Activated CD8-positive, alpha-beta T cell treated with anti-CD3 and anti-CD28 coated beads, Interleukin-2, amount 10 ng/mL, durations not matched to agents 7 days and 5 days (primary cell): ENCODE results near the gene ITGB1. TPM values are rescaled to one million over a fixed set of nuclear protein-coding genes. Genes with fewer than 3 reads are reported as not detected.
A peak's percentile ranks its signal among the peaks of the same experiment; 100 is the strongest.

Source experiments
- ATAC-seq: fragments of 150-1000 bp; cut with Tn5 transposase; one replicate; pipeline ENCODE4 v1.10.0; 2021; ENCODE audit warnings: moderate library complexity
- CTCF ChIA-PET: fragments of 350-600 bp; sonication (Branson Sonifier 250); formaldehyde crosslinking; loops from one replicate; lab custom pipeline; 2021; ENCODE audit warnings: antibody characterized with exemption; lab: Charles Lee
- POLR2A ChIA-PET: fragments of 350-600 bp; sonication (Branson Sonifier 250); formaldehyde crosslinking; loops from one replicate; lab custom pipeline; 2021; ENCODE audit warnings: antibody characterized with exemption; lab: Charles Lee
- DNase-seq: peaks from one replicate; pipeline ENCODE4 v3.0.0-alpha.2; 2020
- H3K27ac Mint-ChIP-seq: one replicate; pipeline ENCODE4 v1.8.0; 2021; ENCODE audit warnings: mild to moderate bottlenecking, mixed read lengths
- H3K27me3 Mint-ChIP-seq: one replicate; pipeline ENCODE4 v1.8.0; 2021; ENCODE audit warnings: low read depth, mixed read lengths
- H3K36me3 Mint-ChIP-seq: one replicate; pipeline ENCODE4 v1.8.0; 2021; ENCODE audit warnings: low read depth, mixed read lengths
- H3K4me1 Mint-ChIP-seq: one replicate; pipeline ENCODE4 v1.8.0; 2021; ENCODE audit warnings: low read depth, mixed read lengths
- H3K4me3 Mint-ChIP-seq: one replicate; pipeline ENCODE4 v1.8.0; 2021; ENCODE audit warnings: mild to moderate bottlenecking, mixed read lengths
- H3K9me3 Mint-ChIP-seq: one replicate; pipeline ENCODE4 v1.8.0; 2022; ENCODE audit warnings: mixed read lengths; ENCODE audit not compliant: insufficient read depth
- total RNA-seq, 2 experiments: library from RNA; stranded (reverse); gene quantifications; one replicate each; pipeline ENCODE4 v1.2.3, GENCODE V29; 2021

The ITGB1 gene
- total RNA-seq, 2 experiments from 2014 or later = 35.0 to 40.2 TPM

DNA sequence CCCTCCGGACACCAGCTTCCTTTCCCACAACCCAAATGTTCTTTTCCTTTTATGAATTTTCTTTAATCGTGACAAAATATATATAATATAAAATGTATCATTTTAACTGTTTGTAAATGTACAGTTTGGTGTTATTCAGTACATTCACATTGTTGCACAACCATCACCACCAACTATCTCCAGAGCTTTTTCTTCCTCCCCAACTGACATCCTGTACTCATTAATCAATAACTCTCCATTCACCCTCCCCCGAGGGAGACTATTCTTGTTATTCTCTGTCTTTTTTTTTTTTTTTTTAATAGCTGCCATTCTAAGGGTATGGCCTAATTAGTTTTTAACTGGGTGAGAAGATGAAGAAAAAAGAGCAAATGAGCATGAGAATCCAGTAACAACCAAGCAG is 30.6 kb upstream of the ITGB1 start:
- no peak for ATAC-seq
- Mint-ChIP-seq H3K4me3 (no peak overlapping the region), H3K27me3 (peaks cover 4% of the 10 kb centered on the region), H3K4me1 (no peaks in the 10 kb centered on the region), H3K9me3 (no peaks in the 10 kb centered on the region), H3K36me3 (no peaks in the 10 kb centered on the region), H3K27ac (no peak overlapping the region)
- POLR2A ChIA-PET = no interaction called here
- CTCF ChIA-PET = interaction anchor here (1.2 kb wide), 1 partner anchor 21 kb away, joined by 4 read pairs; no protein-coding TSS in a partner anchor
- DNase-seq = no peak

DNA sequence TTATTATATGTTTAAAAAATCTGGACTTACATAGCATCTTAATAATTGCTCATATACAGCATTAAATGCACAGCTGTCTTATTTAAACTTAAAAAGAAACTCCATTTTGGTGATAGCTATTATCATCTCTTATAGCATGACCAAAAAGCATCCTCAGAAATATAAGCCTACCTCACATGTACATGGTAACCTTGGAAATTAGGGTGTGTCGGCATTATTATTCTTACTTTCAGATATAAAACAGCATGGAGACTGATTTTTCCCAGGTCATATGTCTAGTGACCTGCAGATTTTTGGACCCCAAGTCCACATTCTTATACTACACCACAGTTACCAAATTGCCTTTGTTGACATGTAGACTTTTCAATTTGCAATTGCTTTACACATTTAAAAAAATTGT is 29.1 kb upstream of the ITGB1 start:
- CTCF ChIA-PET = no interaction called here
- ATAC-seq (no peak), DNase-seq (no peak)
- no peak overlapping the region for H3K4me3 Mint-ChIP-seq
- H3K4me1 Mint-ChIP-seq = peaks cover 14% of the 10 kb centered on the region
- no peaks in the 10 kb centered on the region for H3K9me3 Mint-ChIP-seq
- POLR2A ChIA-PET = no interaction called here
- peaks cover 4% of the 10 kb centered on the region for H3K27me3 Mint-ChIP-seq
- H3K27ac Mint-ChIP-seq = no peak overlapping the region
- no peaks in the 10 kb centered on the region for H3K36me3 Mint-ChIP-seq

DNA sequence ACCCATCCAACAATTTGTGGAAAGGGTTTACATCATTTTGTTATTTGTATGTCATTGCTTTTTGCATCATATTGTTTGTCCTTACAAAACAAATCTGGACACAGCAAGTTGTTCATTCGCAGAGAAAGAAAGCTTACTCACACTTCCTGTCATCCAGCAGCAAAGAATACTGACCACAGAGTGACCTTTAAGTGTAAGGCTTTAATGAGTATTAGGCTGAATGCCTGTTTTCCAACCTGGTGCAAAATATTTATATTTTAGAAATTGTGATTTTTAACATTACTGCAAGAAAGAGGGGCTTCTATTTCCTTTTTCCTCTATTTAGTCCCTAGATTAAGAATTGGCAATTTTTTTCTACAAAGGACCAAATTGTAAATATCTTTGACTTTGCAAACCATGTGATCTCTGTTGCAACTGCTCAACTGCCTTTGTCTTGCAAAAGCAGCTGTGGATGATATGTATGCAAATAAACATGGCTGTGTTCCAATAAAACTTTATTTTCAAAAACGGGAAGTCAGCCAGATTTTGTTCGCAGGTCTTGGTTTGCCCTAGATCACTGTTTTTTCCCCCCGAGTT is 27.8 kb upstream of the ITGB1 start:
- ChIA-PET CTCF (interaction anchor here (0.6 to 1.6 kb wide), 2 partner anchors 23 to 207 kb away, joined by 3 to 7 read pairs; no protein-coding TSS in a partner anchor), POLR2A (no interaction called here)
- DNase-seq (no peak), ATAC-seq (no peak)
- Mint-ChIP-seq H3K27me3 (peaks cover 3% of the 10 kb centered on the region), H3K27ac (no peak overlapping the region), H3K4me3 (no peak overlapping the region), H3K36me3 (no peaks in the 10 kb centered on the region), H3K4me1 (peaks cover 27% of the 10 kb centered on the region), H3K9me3 (no peaks in the 10 kb centered on the region)

DNA sequence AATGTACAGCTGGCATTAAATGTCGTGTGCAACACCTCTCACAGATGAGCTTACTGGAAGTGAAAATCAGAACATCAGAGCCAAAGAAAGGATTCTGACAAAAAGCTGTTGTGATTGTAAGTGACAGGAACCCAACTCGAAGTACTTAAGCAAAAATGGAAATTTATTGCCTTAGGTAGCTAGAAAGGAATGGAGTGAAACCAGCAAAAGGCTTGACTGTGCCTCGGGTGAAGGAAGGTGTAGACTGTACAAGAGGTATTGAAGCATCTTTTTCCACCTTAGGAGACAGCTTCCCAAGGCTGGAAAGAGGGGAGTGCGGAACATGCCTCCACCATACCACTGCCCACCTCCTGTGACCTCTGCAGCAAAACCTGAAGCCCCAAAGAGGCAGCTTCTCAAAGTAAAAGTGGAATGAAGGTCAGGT is 27.3 kb upstream of the ITGB1 start:
- ChIA-PET POLR2A (no interaction called here), CTCF (interaction anchor here (0.6 to 1.6 kb wide), 2 partner anchors 23 to 208 kb away, joined by 3 to 7 read pairs; no protein-coding TSS in a partner anchor)
- no peak overlapping the region for H3K27ac Mint-ChIP-seq
- no peaks in the 10 kb centered on the region for H3K36me3 Mint-ChIP-seq
- ATAC-seq (no peak), DNase-seq (no peak)
- H3K4me1 Mint-ChIP-seq = peaks cover 32% of the 10 kb centered on the region
- H3K4me3 Mint-ChIP-seq = no peak overlapping the region
- H3K9me3 Mint-ChIP-seq = no peaks in the 10 kb centered on the region
- no peaks in the 10 kb centered on the region for H3K27me3 Mint-ChIP-seq

DNA sequence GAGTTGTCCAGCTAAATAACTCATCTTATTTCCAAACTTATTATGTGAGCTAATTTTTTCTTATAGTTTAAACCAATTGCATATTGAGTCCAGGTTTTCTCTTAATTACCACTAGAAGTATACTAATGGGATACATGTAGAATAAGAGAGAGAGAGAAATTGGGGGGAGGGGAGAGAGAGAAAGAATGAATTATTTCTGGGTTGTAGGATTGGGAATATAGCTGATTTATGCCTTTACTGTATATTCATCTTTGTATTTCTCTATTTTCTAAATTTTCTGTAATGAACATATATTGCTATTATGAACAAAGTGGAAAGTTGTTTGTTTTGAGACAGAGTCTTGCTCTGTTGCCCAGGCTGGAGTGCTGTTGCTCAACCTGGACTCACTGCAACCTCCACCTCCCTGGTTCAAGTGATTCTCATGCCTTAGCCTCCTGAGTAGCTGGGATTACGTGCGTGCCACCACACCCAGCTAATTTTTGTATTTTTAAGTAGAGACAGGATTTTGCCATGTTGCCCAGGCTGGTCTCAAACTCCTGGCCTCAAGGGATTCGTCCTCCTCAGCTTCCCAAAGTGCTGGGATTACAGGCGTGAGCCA is 26.1 kb upstream of the ITGB1 start:
- DNase-seq = no peak
- no peak overlapping the region for H3K4me3 Mint-ChIP-seq
- ATAC-seq = no peak
- peaks cover 36% of the 10 kb centered on the region for H3K4me1 Mint-ChIP-seq
- no peaks in the 10 kb centered on the region for H3K27me3 Mint-ChIP-seq
- no peak overlapping the region for H3K27ac Mint-ChIP-seq
- H3K36me3 Mint-ChIP-seq = no peaks in the 10 kb centered on the region
- ChIA-PET POLR2A (interaction anchor here (2.0 kb wide), 1 partner anchor 27 kb away, joined by 5 read pairs; no protein-coding TSS in a partner anchor), CTCF (interaction anchor here (1.3 kb wide), 1 partner anchor 172 kb away, joined by 3 read pairs; no protein-coding TSS in a partner anchor)
- no peaks in the 10 kb centered on the region for H3K9me3 Mint-ChIP-seq

DNA sequence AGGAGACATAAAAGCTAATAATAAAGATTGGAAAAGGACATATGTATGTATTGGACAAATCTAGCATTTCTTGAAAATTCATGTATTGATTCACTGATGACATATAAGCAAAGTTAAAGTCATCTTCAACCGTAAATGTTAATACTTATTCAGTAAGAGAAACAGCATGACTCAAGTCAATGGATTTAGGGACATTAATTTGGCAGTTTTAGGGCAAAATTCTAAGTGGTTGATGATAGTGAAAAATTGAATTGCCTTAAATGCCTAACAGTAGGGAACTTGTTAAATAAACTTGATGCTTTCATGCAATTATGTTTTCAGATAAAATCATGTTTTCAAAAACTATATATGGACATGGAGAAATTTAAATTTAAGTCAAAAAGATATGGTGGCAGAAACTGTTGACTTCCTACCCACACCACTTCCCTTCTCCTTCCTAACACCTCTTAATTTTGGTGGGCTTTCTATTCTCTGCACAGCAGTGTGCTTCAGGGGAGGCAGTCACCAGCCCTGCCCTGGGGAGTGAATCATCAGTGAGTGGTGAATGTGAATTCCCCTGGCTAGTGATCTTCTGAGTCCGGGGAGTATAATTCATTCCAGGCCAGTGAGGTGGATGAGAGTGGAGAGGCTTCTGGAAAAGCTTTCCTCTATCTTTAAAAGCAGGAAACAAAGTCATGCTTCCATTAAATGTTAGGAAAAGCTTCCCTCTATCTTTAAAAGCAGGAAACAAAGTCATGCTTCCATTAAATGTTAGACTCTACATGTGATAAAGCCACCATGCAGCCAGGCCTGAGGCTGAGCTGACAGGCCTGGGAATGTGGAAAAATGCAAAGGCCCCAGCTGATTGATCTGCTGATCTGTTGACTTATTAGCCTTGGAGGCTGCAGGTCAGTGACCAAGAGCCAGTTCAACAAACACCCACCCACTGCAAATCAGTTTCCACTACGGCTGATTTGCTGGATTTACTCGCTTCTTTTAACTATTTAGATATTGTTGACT is 25.2 kb upstream of the ITGB1 start:
- Mint-ChIP-seq H3K27ac (no peak overlapping the region), H3K4me3 (no peak overlapping the region), H3K9me3 (no peaks in the 10 kb centered on the region), H3K36me3 (no peaks in the 10 kb centered on the region), H3K4me1 (peaks cover 36% of the 10 kb centered on the region), H3K27me3 (no peaks in the 10 kb centered on the region)
- CTCF ChIA-PET = interaction anchor here (0.7 to 4.2 kb wide), 4 partner anchors 24 to 173 kb away, joined by 3 to 21 read pairs (median 4); no protein-coding TSS in a partner anchor
- POLR2A ChIA-PET = interaction anchor here (2.0 kb wide), 1 partner anchor 26 kb away, joined by 5 read pairs; no protein-coding TSS in a partner anchor
- peak; percentile 38 for DNase-seq
- no peak for ATAC-seq

DNA sequence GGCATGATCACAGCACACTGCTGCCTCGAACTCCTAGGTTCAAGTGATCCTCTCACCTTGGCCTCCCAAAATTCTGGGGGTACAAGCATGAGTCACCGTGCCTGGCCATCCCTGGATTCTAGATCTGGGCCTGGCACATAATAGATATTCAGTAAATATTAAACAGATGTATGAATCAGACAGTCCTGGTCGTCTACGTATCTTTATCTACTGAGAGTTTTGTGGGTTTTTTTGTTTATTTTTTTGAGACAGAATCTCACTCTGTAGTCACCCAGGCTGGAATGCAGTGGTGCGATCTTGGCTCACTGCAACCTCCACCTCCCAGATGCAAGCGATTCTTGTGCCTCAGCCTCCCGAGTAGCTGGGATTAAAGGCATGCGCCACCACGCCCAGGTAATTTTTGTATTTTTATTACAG is 24.3 kb upstream of the ITGB1 start:
- ATAC-seq (no peak), DNase-seq (no peak)
- POLR2A ChIA-PET = interaction anchor here (1.0 to 2.8 kb wide), 2 partner anchors 23 to 604 kb away, joined by 3 to 8 read pairs; no protein-coding TSS in a partner anchor
- Mint-ChIP-seq H3K27ac (peak overlapping the region; percentile 39), H3K9me3 (no peaks in the 10 kb centered on the region), H3K36me3 (no peaks in the 10 kb centered on the region), H3K4me3 (no peak overlapping the region), H3K27me3 (no peaks in the 10 kb centered on the region), H3K4me1 (peaks cover 36% of the 10 kb centered on the region)
- CTCF ChIA-PET = interaction anchor here (1.1 to 4.2 kb wide), 4 partner anchors 27 to 211 kb away, joined by 3 to 21 read pairs (median 4); no protein-coding TSS in a partner anchor

DNA sequence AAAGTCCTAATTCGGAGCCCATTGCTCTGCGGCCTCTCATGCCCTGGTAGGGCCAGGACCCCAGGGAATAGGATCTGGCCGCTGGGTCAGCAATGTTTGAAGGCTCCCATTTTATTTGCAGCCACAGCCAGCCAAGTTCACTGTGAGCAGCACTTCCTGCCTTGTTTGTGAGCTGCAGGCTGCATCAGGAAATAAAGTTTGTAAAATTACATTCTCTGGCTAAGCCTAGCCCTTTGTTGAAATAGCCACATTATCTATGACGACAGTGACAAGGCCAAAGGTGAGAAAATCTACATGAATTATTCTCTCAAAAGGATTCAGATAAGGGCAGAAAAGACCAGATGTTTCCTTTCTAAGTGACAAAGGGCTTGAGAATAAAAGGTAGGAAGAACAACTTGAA is 23.7 kb upstream of the ITGB1 start:
- ChIA-PET CTCF (interaction anchor here (1.1 to 4.2 kb wide), 8 partner anchors 25 to 536 kb away, joined by 3 to 21 read pairs (median 4); partner anchors contain the start of gene CCDC7), POLR2A (interaction anchor here (1.0 to 2.8 kb wide), 2 partner anchors 22 to 603 kb away, joined by 3 to 8 read pairs; no protein-coding TSS in a partner anchor)
- Mint-ChIP-seq H3K4me1 (peaks cover 36% of the 10 kb centered on the region), H3K9me3 (no peaks in the 10 kb centered on the region), H3K4me3 (no peak overlapping the region), H3K36me3 (no peaks in the 10 kb centered on the region), H3K27me3 (no peaks in the 10 kb centered on the region), H3K27ac (peak overlapping the region; percentile 39)
- ATAC-seq (no peak), DNase-seq (peak; percentile 32)

DNA sequence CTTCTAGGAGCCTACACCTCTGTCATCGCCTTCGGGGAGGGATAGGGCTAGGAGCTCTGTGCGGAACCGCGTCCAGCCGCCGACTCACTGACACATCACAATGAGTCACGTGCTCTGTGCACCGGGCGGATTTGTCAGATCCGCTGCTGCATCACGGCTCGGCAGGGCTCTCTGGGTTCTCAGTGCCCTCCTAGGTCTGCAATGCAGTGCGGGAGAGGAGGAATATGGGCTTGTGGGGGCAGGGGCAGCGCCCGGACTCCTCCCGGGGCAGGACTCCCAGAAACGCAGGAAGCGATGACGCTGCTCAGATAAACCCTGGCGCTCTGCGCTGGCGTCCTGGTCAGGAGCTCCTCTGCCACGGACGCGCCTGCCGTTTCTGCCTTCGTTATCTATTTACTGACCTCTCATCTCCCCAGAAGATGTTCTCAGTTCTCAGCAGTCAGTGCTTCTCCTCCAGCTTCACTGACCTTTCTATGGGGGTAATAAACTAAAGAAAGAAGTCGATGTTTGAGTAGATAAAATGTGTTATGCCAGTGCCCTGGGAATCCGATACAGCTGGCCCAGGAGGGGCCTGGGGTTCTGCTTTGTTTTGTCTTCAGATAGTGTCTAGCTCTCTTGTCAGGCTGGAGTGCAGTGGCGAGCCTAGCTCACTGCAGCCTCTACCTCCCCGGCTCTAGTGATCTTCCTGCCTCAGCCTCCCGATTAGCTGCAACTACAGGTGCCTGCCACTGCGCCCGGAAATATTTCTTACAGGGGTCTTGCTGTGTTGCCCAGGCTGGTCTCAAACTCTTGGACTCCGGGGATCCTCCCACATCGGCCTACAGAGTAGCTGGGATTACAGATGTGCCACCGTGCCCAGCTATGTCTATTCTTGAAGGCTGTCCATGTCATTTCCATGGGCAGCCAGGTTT is 22.8 kb upstream of the ITGB1 start:
- peak; percentile 99 for ATAC-seq
- no peaks in the 10 kb centered on the region for H3K9me3 Mint-ChIP-seq
- DNase-seq = peak; percentile 86
- peak overlapping the region; percentile 91 for H3K27ac Mint-ChIP-seq
- H3K4me3 Mint-ChIP-seq = peak overlapping the region; percentile 81
- peaks cover 36% of the 10 kb centered on the region for H3K4me1 Mint-ChIP-seq
- H3K36me3 Mint-ChIP-seq = no peaks in the 10 kb centered on the region
- POLR2A ChIA-PET = interaction anchor here (0.5 to 2.8 kb wide), 13 partner anchors 9 to 602 kb away, joined by 3 to 8 read pairs (median 4); partner anchors contain the start of gene CCDC7
- CTCF ChIA-PET = interaction anchor here (0.7 to 4.2 kb wide), 15 partner anchors 10 to 617 kb away, joined by 3 to 21 read pairs (median 4); partner anchors contain the start of gene CCDC7
- no peaks in the 10 kb centered on the region for H3K27me3 Mint-ChIP-seq

DNA sequence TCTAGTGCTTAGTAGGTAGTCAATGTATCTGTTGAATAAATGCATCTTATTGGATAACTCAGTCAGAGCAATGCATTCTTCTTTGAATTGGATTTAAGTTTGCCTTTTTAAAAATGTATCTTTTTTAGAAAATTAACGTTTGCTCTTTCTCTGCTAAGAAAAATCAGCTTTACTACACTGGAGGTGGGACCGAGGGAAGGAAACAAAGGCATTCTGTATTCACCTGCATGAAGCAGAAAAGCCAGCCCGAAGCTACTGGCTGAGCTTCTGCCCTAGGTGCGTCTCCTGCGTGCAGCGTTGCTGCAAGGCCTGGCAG is 22.2 kb upstream of the ITGB1 start:
- Mint-ChIP-seq H3K36me3 (no peaks in the 10 kb centered on the region), H3K4me3 (peak overlapping the region; percentile 81), H3K27me3 (peaks cover 3% of the 10 kb centered on the region), H3K9me3 (no peaks in the 10 kb centered on the region), H3K27ac (peak overlapping the region; percentile 91), H3K4me1 (peaks cover 36% of the 10 kb centered on the region)
- ChIA-PET POLR2A (interaction anchor here (0.5 to 2.8 kb wide), 10 partner anchors 8 to 535 kb away, joined by 3 to 8 read pairs (median 4); partner anchors contain the start of gene CCDC7), CTCF (interaction anchor here (0.8 to 4.2 kb wide), 11 partner anchors 9 to 537 kb away, joined by 3 to 21 read pairs (median 4); no protein-coding TSS in a partner anchor)
- ATAC-seq (no peak), DNase-seq (no peak)
